ENCODE measurements around the gene TRERF1. TPM values are rescaled to one million over a fixed set of nuclear protein-coding genes. Genes with fewer than 3 reads are reported as not detected.

Gene TRERF1
- total and polyA plus RNA-seq, 9 donors, result 4.5 to 13.7 (median 7.8) TPM

DNA sequence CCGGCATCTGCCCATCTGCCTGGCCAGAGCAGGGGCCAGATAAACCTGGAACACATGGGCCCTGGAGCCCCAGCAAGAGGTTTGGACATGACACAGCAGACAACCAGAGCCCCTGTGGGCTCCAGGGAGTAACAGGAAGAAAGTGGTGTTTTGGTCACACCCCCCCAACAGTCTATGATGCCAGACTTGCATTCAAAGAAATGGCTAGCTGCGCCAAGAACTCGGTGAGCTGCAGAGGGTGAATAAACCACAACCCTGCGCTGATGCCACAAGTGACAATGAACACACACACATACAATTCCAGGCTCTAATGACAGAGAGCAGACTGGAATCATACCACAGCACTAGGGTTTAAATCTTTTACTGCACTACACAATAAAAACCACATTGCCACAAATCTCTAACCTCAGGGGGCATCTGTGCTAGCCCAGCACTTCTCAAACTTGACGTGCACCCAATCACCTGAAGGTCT, 34.0 kb downstream of the TRERF1 start:
- no peak for DNase-seq
- Histone ChIP-seq H3K27me3 (no peaks in the 10 kb centered on the region), H3K9me3 (no peaks in the 10 kb centered on the region), H3K36me3 (no peaks in the 10 kb centered on the region), H3K4me3 (no peak overlapping the region), H3K27ac (no peak overlapping the region), H3K4me1 (ENCODE audit: insufficient read depth) (peaks cover 2% of the 10 kb centered on the region)
- intact Hi-C loops (cut with DNase I), result no loop called here
- WGBS, 3 donors, result 86 to 90% (median 87%) methylated on average over 5 of the region's 5 CpGs
- TF ChIP-seq, protein P1, sequence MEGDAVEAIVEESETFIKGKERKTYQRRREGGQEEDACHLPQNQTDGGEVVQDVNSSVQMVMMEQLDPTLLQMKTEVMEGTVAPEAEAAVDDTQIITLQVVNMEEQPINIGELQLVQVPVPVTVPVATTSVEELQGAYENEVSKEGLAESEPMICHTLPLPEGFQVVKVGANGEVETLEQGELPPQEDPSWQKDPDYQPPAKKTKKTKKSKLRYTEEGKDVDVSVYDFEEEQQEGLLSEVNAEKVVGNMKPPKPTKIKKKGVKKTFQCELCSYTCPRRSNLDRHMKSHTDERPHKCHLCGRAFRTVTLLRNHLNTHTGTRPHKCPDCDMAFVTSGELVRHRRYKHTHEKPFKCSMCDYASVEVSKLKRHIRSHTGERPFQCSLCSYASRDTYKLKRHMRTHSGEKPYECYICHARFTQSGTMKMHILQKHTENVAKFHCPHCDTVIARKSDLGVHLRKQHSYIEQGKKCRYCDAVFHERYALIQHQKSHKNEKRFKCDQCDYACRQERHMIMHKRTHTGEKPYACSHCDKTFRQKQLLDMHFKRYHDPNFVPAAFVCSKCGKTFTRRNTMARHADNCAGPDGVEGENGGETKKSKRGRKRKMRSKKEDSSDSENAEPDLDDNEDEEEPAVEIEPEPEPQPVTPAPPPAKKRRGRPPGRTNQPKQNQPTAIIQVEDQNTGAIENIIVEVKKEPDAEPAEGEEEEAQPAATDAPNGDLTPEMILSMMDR (IDR thresholded peaks at IDR 0.05), result no peak
- TF ChIP-seq EP300 (IDR thresholded peaks at IDR 0.05), result no peak

DNA sequence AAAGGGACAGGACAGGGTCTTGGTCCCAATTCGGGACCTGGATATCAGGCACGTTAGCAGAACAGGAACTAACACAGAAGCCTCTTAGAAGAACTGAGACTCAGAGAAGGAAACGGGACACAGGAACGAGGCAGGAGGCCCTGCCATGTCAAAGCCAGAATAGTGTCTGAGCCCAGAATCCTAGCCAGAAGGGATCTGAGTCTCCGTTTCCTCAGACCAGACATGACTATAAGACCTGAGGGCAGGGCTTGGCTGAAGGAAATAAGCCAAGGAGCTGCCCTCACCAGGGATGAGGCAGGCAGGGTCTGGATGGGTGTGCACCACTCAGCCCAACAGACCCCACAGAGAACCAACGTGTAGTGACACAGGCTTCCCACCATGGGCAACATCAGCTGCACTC, 40.3 kb downstream of the TRERF1 start:
- H3K4me1 ChIP-seq (ENCODE audit: insufficient read depth), result peaks cover 7% of the 10 kb centered on the region
- no peak for DNase-seq
- no peaks in the 10 kb centered on the region for H3K36me3 ChIP-seq
- H3K27me3 ChIP-seq, result no peaks in the 10 kb centered on the region
- H3K27ac ChIP-seq, result no peak overlapping the region
- WGBS, 3 donors, result 74 to 89% (median 87%) methylated on average over 6 of the region's 6 CpGs
- H3K9me3 ChIP-seq, result no peaks in the 10 kb centered on the region
- no peak overlapping the region for H3K4me3 ChIP-seq
- TF ChIP-seq, protein P1 (IDR thresholded peaks at IDR 0.05), result no peak
- TF ChIP-seq EP300 (IDR thresholded peaks at IDR 0.05) (no peak), POLR2A (IDR thresholded peaks at IDR 0.05) (no peak)
- intact Hi-C loops (cut with DNase I), result no loop called here

DNA sequence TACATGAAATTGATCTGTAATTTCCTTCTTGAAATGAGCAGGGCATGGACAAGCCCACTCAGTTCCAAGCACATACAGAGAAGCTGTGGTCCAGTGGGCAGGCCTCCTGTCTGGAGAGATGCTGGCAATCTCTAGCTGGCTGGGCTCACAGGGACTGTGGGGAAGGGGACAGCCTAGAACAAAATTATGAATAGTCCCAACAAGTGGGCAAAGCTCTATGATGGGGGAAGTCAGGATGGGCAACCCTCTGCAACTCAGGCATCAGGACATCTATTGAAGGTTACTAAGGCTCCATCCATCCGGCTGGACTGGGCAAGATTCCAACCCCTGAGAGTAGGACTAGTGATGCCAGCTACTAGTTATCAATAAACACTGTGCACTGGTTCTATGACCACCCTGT, 40.9 kb downstream of the TRERF1 start:
- H3K36me3 ChIP-seq, result no peaks in the 10 kb centered on the region
- intact Hi-C loops (cut with DNase I), result no loop called here
- no peak overlapping the region for H3K4me3 ChIP-seq
- peaks cover 7% of the 10 kb centered on the region for H3K4me1 ChIP-seq (ENCODE audit: insufficient read depth)
- TF ChIP-seq, protein P1 (IDR thresholded peaks at IDR 0.05), result no peak
- TF ChIP-seq POLR2A (IDR thresholded peaks at IDR 0.05) (no peak), EP300 (IDR thresholded peaks at IDR 0.05) (no peak)
- no peak overlapping the region for H3K27ac ChIP-seq
- no peaks in the 10 kb centered on the region for H3K27me3 ChIP-seq
- DNase-seq, result no peak
- no peaks in the 10 kb centered on the region for H3K9me3 ChIP-seq
- WGBS, 3 donors, result 63 to 84% (median 79%) methylated on average over 1 of the region's 1 CpG

DNA sequence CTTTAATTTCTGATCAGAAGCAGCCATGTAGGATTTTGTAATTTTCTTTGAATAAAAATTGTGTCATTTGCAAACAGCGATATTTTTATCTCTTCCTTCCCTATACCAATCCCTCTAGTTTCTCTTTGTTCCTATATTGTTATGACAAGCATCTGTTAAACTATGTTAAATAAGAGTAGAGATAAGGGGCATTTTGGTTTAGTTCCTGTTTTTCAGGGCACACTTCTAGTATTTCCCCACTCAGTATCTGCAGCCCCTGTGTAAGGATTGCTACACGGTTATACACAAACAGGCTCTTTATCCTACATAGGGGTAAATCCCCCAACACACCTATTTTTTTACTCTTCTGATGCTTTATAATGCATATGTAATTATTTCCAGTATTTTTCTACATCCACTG, 42.1 kb downstream of the TRERF1 start:
- Histone ChIP-seq H3K4me1 (ENCODE audit: insufficient read depth) (peaks cover 7% of the 10 kb centered on the region), H3K36me3 (no peaks in the 10 kb centered on the region), H3K9me3 (no peaks in the 10 kb centered on the region), H3K4me3 (no peak overlapping the region), H3K27me3 (no peaks in the 10 kb centered on the region), H3K27ac (no peak overlapping the region)
- WGBS, 3 donors, result 47 to 60% (median 59%) methylated on average over 2 of the region's 2 CpGs
- intact Hi-C loops (cut with DNase I), result no loop called here
- TF ChIP-seq, protein P1 (IDR thresholded peaks at IDR 0.05), result no peak
- no peak for TF ChIP-seq POLR2A (IDR thresholded peaks at IDR 0.05)
- TF ChIP-seq EP300 (IDR thresholded peaks at IDR 0.05), result no peak
- DNase-seq, result no peak
